Measurements from ENCODE around the gene MAS1L. TPM values are rescaled to one million over a fixed set of nuclear protein-coding genes. Genes with fewer than 3 reads are reported as not detected.

The MAS1L gene
- total RNA-seq, 3 donors from 2014 or later (not counting 1 experiment from before 2014, with no cell fraction given): not detected

GRCh38 chr6:29521006-29521680, 33.4 kb upstream of the MAS1L start:
- H3K9me3 ChIP-seq (ENCODE audit: control insufficient read depth, insufficient read depth, low read length): no peaks in the 10 kb centered on the region
- ATAC-seq: no peak
- intact Hi-C loops (cut with micrococcal nuclease): no loop called here
- no peaks in the 10 kb centered on the region for H3K27me3 ChIP-seq (ENCODE audit: control insufficient read depth, insufficient read depth, low read length)
- WGBS (ENCODE audit: insufficient coverage): 60% methylated on average over 8 of the region's 8 CpGs
- no peak for DNase-seq
- H3K4me3 ChIP-seq (ENCODE audit: low read length): no peak overlapping the region
- no peaks in the 10 kb centered on the region for H3K36me3 ChIP-seq (ENCODE audit: control insufficient read depth, insufficient read depth, low read length)
- H3K27me3 Mint-ChIP-seq (ENCODE audit: low read depth in 2 of 2): peaks cover 0 to 13% of the 10 kb centered on the region in 2 donors
- no peaks in the 10 kb centered on the region for H3K9me3 Mint-ChIP-seq
- no peaks in the 10 kb centered on the region for H3K36me3 Mint-ChIP-seq
- peaks cover 5 to 10% of the 10 kb centered on the region in 2 donors for H3K4me1 Mint-ChIP-seq
- H3K27ac ChIP-seq (ENCODE audit: low read length): no peak overlapping the region
- TF ChIP-seq CTCF (IDR thresholded peaks at IDR 0.05): no peak
- no peak overlapping the region for H3K4me3 Mint-ChIP-seq
- H3K27ac Mint-ChIP-seq: no peak overlapping the region
- no peaks in the 10 kb centered on the region for H3K4me1 ChIP-seq (ENCODE audit: control insufficient read depth, insufficient read depth, low read length)

GRCh38 chr6:29520232-29520631, 32.5 kb upstream of the MAS1L start:
- H3K27ac Mint-ChIP-seq: no peak overlapping the region
- Histone ChIP-seq H3K9me3 (ENCODE audit: control insufficient read depth, insufficient read depth, low read length) (no peaks in the 10 kb centered on the region), H3K27me3 (ENCODE audit: control insufficient read depth, insufficient read depth, low read length) (no peaks in the 10 kb centered on the region), H3K4me3 (ENCODE audit: low read length) (no peak overlapping the region), H3K27ac (ENCODE audit: low read length) (no peak overlapping the region), H3K4me1 (ENCODE audit: control insufficient read depth, insufficient read depth, low read length) (no peaks in the 10 kb centered on the region), H3K36me3 (ENCODE audit: control insufficient read depth, insufficient read depth, low read length) (no peaks in the 10 kb centered on the region)
- no peaks in the 10 kb centered on the region for H3K36me3 Mint-ChIP-seq
- no peak for ATAC-seq
- no peaks in the 10 kb centered on the region for H3K9me3 Mint-ChIP-seq
- H3K4me3 Mint-ChIP-seq: no peak overlapping the region
- DNase-seq: no peak
- no peak for TF ChIP-seq CTCF (IDR thresholded peaks at IDR 0.05)
- intact Hi-C loops (cut with micrococcal nuclease): no loop called here
- H3K4me1 Mint-ChIP-seq: peaks cover 10 to 14% of the 10 kb centered on the region in 2 donors
- peaks cover 0 to 8% of the 10 kb centered on the region in 2 donors for H3K27me3 Mint-ChIP-seq (ENCODE audit: low read depth in 2 of 2)
- 86% methylated on average over 4 of the region's 4 CpGs for WGBS (ENCODE audit: insufficient coverage)

GRCh38 chr6:29519291-29520010, 31.7 kb upstream of the MAS1L start:
- H3K36me3 ChIP-seq (ENCODE audit: control insufficient read depth, insufficient read depth, low read length): no peaks in the 10 kb centered on the region
- Mint-ChIP-seq H3K4me3 (no peak overlapping the region), H3K9me3 (no peaks in the 10 kb centered on the region), H3K27ac (no peak overlapping the region), H3K4me1 (peaks cover 10 to 14% of the 10 kb centered on the region in 2 donors), H3K27me3 (ENCODE audit: low read depth in 2 of 2) (peaks cover 0 to 7% of the 10 kb centered on the region in 2 donors), H3K36me3 (no peaks in the 10 kb centered on the region)
- no peak overlapping the region for H3K4me3 ChIP-seq (ENCODE audit: low read length)
- ATAC-seq: no peak
- no peak for DNase-seq
- no peak for TF ChIP-seq CTCF (IDR thresholded peaks at IDR 0.05)
- no peaks in the 10 kb centered on the region for H3K9me3 ChIP-seq (ENCODE audit: control insufficient read depth, insufficient read depth, low read length)
- H3K4me1 ChIP-seq (ENCODE audit: control insufficient read depth, insufficient read depth, low read length): no peaks in the 10 kb centered on the region
- intact Hi-C loops (cut with micrococcal nuclease): no loop called here
- 87% methylated on average over 6 of the region's 6 CpGs for WGBS (ENCODE audit: insufficient coverage)
- no peak overlapping the region for H3K27ac ChIP-seq (ENCODE audit: low read length)
- no peaks in the 10 kb centered on the region for H3K27me3 ChIP-seq (ENCODE audit: control insufficient read depth, insufficient read depth, low read length)

Data from natural killer cell (primary cell).